Left cardiac atrium (tissue), 4 donors: ENCODE measurements around the gene LDLRAD4. TPM values are rescaled to one million over a fixed set of nuclear protein-coding genes. Genes with fewer than 3 reads are reported as not detected.

Experiments
- ATAC-seq, 2 donors: fragments of 200-7000 bp; cut with Tn5 transposase; one replicate each; pipeline ENCODE4 v1.9.1; 2020; ENCODE audit warnings: mild to moderate bottlenecking in 2 of 2, moderate library complexity in 2 of 2
- DNase-seq: peaks from one replicate; pipeline ENCODE4 v3.0.0-alpha.2; 2020
- intact Hi-C, 2 donors: fragments of 100-400 bp; cut with DNase I; formaldehyde crosslinking; loops; one replicate each; pipeline versions ENCODE4 v1.14.1 to v1.15.1; 2022 to 2023
- total RNA-seq, 2 donors: library from RNA; stranded (reverse); fragmentation: NEBNext Ultra II Directional; extraction: Animal tissue kit (Norgen Biotek cat#: 25700); gene quantifications; one replicate each; pipeline ENCODE4 v1.2.1, GENCODE V29; 2021
- donor health status: DM: no; HTN: yes; CAD: no.
- donor health status: DM: no; HTN: yes; CAD: no; lungs with severe emphysema.
- donor health status: DM: yes; HTN: yes; CAD: no.
- donor health status: Dilated cardiomyopathy.

Gene LDLRAD4
- total RNA-seq, 2 donors from 2014 or later = 28.9 to 80.2 TPM

- intact Hi-C loops = loop anchor here (10.0 kb wide), 2 partner anchors 53 to 157 kb away; no protein-coding TSS in a partner anchor
- peak; percentile 83 to 91 for ATAC-seq
- peak; percentile 78 for DNase-seq
Measured at GRCh38 chr18:13381944-13382365, 163.4 kb downstream of the LDLRAD4 start.

- intact Hi-C loops = loop anchor here (10.0 kb wide), 2 partner anchors 52 to 158 kb away; no protein-coding TSS in a partner anchor
- no peak for DNase-seq
- peak; percentile 57 to 65 for ATAC-seq
Measured at GRCh38 chr18:13382366-13382953, 163.9 kb downstream of the LDLRAD4 start.

GRCh38 chr18:13382954-13383827 is 164.6 kb downstream of the LDLRAD4 start:
- no peak for DNase-seq
- ATAC-seq = no peak
- intact Hi-C loops = loop anchor here (10.0 kb wide), 2 partner anchors 52 to 158 kb away; no protein-coding TSS in a partner anchor

GRCh38 chr18:13386891-13387801 is 168.6 kb downstream of the LDLRAD4 start:
- no peak for ATAC-seq
- DNase-seq = no peak
- intact Hi-C loops = loop anchor here (10.0 kb wide), 2 partner anchors 48 to 162 kb away; no protein-coding TSS in a partner anchor

- ATAC-seq = peak; percentile 19 to 34
- intact Hi-C loops = loop anchor here (10.0 kb wide), 2 partner anchors 47 to 163 kb away; no protein-coding TSS in a partner anchor
Measured at GRCh38 chr18:13387855-13388548, 169.4 kb downstream of the LDLRAD4 start.

GRCh38 chr18:13388586-13389490 is 170.3 kb downstream of the LDLRAD4 start:
- no peak for ATAC-seq
- DNase-seq = no peak
- intact Hi-C loops = loop anchor here (10.0 kb wide), 2 partner anchors 46 to 164 kb away; no protein-coding TSS in a partner anchor

More at GRCh38 chr18:13387855-13388548, 169.4 kb downstream of the LDLRAD4 start:
- no peak for DNase-seq

GRCh38 chr18:13389491-13390131 is 171.1 kb downstream of the LDLRAD4 start:
- intact Hi-C loops = loop anchor here (10.0 kb wide), 2 partner anchors 45 to 165 kb away; no protein-coding TSS in a partner anchor
- no peak for ATAC-seq
- no peak for DNase-seq

GRCh38 chr18:13390196-13390595 is 171.6 kb downstream of the LDLRAD4 start:
- ATAC-seq = peak in 1 of 2 donors; percentile 24
- intact Hi-C loops = no loop called here
- no peak for DNase-seq

- ATAC-seq (no peak), DNase-seq (no peak)
- intact Hi-C loops = no loop called here
Measured at GRCh38 chr18:13390711-13391110, 172.2 kb downstream of the LDLRAD4 start.

- DNase-seq = no peak
- no peak for ATAC-seq
- intact Hi-C loops = no loop called here
Measured at GRCh38 chr18:13392029-13392750, 173.6 kb downstream of the LDLRAD4 start.

- DNase-seq (no peak), ATAC-seq (no peak)
- intact Hi-C loops = no loop called here
Measured at GRCh38 chr18:13392899-13393298, 174.3 kb downstream of the LDLRAD4 start.

GRCh38 chr18:13393338-13393737 is 174.8 kb downstream of the LDLRAD4 start:
- intact Hi-C loops = no loop called here
- no peak for DNase-seq
- ATAC-seq = no peak

- DNase-seq (no peak), ATAC-seq (no peak)
- intact Hi-C loops = no loop called here
Measured at GRCh38 chr18:13394801-13395200, 176.2 kb downstream of the LDLRAD4 start.

GRCh38 chr18:13395577-13395976 is 177.0 kb downstream of the LDLRAD4 start:
- DNase-seq (no peak), ATAC-seq (no peak)
- intact Hi-C loops = no loop called here

- intact Hi-C loops = no loop called here
- ATAC-seq = no peak
Measured at GRCh38 chr18:13397504-13398163, 179.1 kb downstream of the LDLRAD4 start.

GRCh38 chr18:13398631-13399030 is 180.1 kb downstream of the LDLRAD4 start:
- ATAC-seq (no peak), DNase-seq (no peak)
- intact Hi-C loops = no loop called here

More at GRCh38 chr18:13397504-13398163, 179.1 kb downstream of the LDLRAD4 start:
- DNase-seq = no peak
